MM.1S (cell line): ENCODE measurements around the gene FCHO1.

ENCODE experiments used
- EZH2 ChIP-seq: fragments of 300-600 bp; sonication (generic); optimal IDR thresholded peaks from 2 replicates; pipeline ENCODE3; 2017; ENCODE audit warnings: low read depth, mild to moderate bottlenecking, antibody characterized with exemption, low read length, mixed read lengths
- EZH2phosphoT487 ChIP-seq: fragments of 300-600 bp; sonication (generic); IDR thresholded peaks from 2 replicates; pipeline ENCODE4 v1.6.1; 2018; ENCODE audit warnings: antibody characterized with exemption, low read length
- TF ChIP-seq, protein P1 (sequence below): fragments of 300-600 bp; sonication (generic); IDR thresholded peaks from 2 replicates; pipeline ENCODE4 v1.5.1; 2016; ENCODE audit warnings: antibody characterized with exemption, low read length, mixed read lengths

DNA sequence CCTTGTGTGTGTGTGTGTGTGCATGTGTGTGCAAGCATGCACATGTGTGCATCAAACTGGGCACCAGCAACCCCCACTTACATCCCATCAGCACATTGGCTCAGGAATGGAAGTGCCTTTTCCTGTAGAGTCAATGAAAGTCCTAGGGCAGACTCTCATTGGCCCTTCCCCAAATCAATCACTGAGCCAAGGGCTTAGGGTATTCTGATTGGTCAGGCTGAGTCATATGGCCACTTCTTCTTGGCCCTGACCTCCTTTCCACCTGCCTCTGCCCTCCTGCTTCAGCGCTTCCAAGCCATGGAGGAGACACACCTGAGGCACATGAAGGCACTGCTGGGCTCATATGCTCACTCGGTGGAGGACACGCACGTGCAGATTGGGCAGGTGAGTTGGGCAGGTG, 20.9 kb downstream of the FCHO1 start:
- TF ChIP-seq, protein P1, sequence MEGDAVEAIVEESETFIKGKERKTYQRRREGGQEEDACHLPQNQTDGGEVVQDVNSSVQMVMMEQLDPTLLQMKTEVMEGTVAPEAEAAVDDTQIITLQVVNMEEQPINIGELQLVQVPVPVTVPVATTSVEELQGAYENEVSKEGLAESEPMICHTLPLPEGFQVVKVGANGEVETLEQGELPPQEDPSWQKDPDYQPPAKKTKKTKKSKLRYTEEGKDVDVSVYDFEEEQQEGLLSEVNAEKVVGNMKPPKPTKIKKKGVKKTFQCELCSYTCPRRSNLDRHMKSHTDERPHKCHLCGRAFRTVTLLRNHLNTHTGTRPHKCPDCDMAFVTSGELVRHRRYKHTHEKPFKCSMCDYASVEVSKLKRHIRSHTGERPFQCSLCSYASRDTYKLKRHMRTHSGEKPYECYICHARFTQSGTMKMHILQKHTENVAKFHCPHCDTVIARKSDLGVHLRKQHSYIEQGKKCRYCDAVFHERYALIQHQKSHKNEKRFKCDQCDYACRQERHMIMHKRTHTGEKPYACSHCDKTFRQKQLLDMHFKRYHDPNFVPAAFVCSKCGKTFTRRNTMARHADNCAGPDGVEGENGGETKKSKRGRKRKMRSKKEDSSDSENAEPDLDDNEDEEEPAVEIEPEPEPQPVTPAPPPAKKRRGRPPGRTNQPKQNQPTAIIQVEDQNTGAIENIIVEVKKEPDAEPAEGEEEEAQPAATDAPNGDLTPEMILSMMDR, result no peak
- TF ChIP-seq EZH2 (no peak), EZH2phosphoT487 (no peak)
